PC-9 (cell line): ENCODE results near the gene WFIKKN1. TPM values are rescaled to one million over a fixed set of nuclear protein-coding genes. Genes with fewer than 3 reads are reported as not detected.

Experiments used
- BruUV-seq: library from RNA; stranded (reverse); fragments of 400-500 nt; replicated peaks from 2 replicates; lab custom pipeline; 2021; lab: Mats Ljungman, UMichigan
- CTCF ChIA-PET: fragments of 300-600 bp; sonication (Branson Sonifier 250); formaldehyde crosslinking; loops from one replicate; lab custom pipeline; 2022; ENCODE audit warnings: antibody characterized with exemption; lab: Charles Lee
- POLR2A ChIA-PET: fragments of 300-600 bp; sonication (Branson Sonifier 250); formaldehyde crosslinking; loops from one replicate; lab custom pipeline; 2022; ENCODE audit warnings: antibody characterized with exemption; ENCODE audit not compliant: unreplicated experiment; lab: Charles Lee
- DNase-seq, 2 experiments: peaks; one replicate each; pipeline versions ENCODE4 v3.0.0 to v3.0.0-alpha.2; 2015 to 2022; ENCODE audit warnings: mixed read lengths in 1 of 2
- H2AFZ ChIP-seq: fragments of 200-600 bp; sonication (generic); 2 replicates; pipeline ENCODE4 v1.8.1; 2017; ENCODE audit warnings: antibody characterized with exemption
- H3F3A ChIP-seq: fragments of 200-600 bp; sonication (generic); 2 replicates; pipeline ENCODE4 v1.8.1; 2017; ENCODE audit warnings: antibody characterized with exemption, mild to moderate bottlenecking, low read depth; ENCODE audit not compliant: insufficient read depth
- H3K27ac ChIP-seq: fragments of 200-600 bp; sonication (generic); 2 replicates; pipeline ENCODE4 v1.6.1; 2016; ENCODE audit warnings: mixed run types
- H3K27me3 ChIP-seq: fragments of 200-600 bp; sonication (generic); 2 replicates; pipeline ENCODE4 v1.6.1; 2016; ENCODE audit warnings: low read depth, mixed run types; ENCODE audit not compliant: insufficient read depth
- H3K36me3 ChIP-seq: fragments of 200-600 bp; sonication (generic); 2 replicates; pipeline ENCODE4 v1.6.1; 2016; ENCODE audit warnings: low read depth, mixed run types
- H3K4me1 ChIP-seq: fragments of 200-600 bp; sonication (generic); replicated peaks from 2 replicates; pipeline ENCODE4 v1.6.1; 2016; ENCODE audit warnings: mixed run types; ENCODE audit not compliant: insufficient read depth
- H3K4me2 ChIP-seq: fragments of 200-600 bp; sonication (generic); 2 replicates; pipeline ENCODE4 v1.6.1; 2017; ENCODE audit warnings: mixed run types
- H3K4me3 ChIP-seq: fragments of 200-600 bp; sonication (generic); 2 replicates; pipeline ENCODE4 v1.6.1; 2016; ENCODE audit warnings: mixed run types
- H3K79me2 ChIP-seq: fragments of 200-600 bp; sonication (generic); 2 replicates; pipeline ENCODE4 v1.6.1; 2017; ENCODE audit warnings: low read depth, mixed run types
- H3K9me2 ChIP-seq: fragments of 200-600 bp; sonication (generic); 2 replicates; pipeline ENCODE4 v1.8.1; 2017; ENCODE audit warnings: mild to moderate bottlenecking; ENCODE audit not compliant: insufficient read depth
- H3K9me3 ChIP-seq: fragments of 200-600 bp; sonication (generic); 2 replicates; pipeline ENCODE4 v1.8.1; 2016; ENCODE audit warnings: low read depth; ENCODE audit not compliant: insufficient read depth
- H4K20me1 ChIP-seq: fragments of 200-600 bp; sonication (generic); 2 replicates; pipeline ENCODE4 v1.8.1; 2017; ENCODE audit not compliant: insufficient read depth
- CTCF ChIP-seq: fragments of 200-600 bp; sonication (generic); conservative IDR thresholded peaks from 2 replicates; pipeline ENCODE4 v1.6.1; 2017; ENCODE audit warnings: mixed run types, antibody characterized with exemption, mild to moderate bottlenecking, moderate library complexity
- EZH2 ChIP-seq: fragments of 200-600 bp; sonication (generic); IDR thresholded peaks from 2 replicates; pipeline ENCODE4 v1.8.0; 2017; ENCODE audit warnings: antibody characterized with exemption, low read depth
- intact Hi-C: fragments of 100-400 bp; cut with micrococcal nuclease; formaldehyde crosslinking; loops from one replicate; pipeline ENCODE4 v1.10.0; 2022; ENCODE audit not compliant: unreplicated experiment
- total RNA-seq: library from RNA; stranded (reverse); gene quantifications from 2 replicates; pipeline ENCODE4 v1.2.3, GENCODE V29; 2021

The WFIKKN1 gene
- total RNA-seq, 1 experiment from 2014 or later, result 6.9 TPM

DNA sequence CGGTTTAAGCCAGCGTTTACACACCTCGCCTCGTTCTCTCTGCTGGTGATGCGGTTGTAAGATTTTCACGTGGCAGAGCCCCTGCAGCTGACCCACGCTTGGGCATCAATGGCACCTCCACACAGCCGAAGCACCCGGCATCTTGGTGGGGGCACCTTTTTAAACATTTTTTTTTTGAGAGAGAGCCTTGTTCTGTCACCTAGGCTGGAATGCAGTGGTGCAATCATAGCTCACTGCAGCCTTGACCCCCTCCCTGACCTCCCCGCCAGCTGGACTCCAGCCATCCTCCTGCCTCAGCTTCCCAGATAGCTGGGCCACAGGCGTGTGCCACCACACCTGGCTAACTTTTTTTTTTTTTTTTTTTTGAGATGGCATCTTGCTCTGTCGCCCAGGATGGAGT, 23.2 kb downstream of the WFIKKN1 start:
- intact Hi-C loops, result no loop called here
- H3K4me2 ChIP-seq, result no peak overlapping the region
- TF ChIP-seq CTCF (no peak), EZH2 (no peak)
- H3K4me3 ChIP-seq, result no peak overlapping the region
- no peaks in the 10 kb centered on the region for H3K36me3 ChIP-seq
- no peaks in the 10 kb centered on the region for H3K9me2 ChIP-seq
- ChIA-PET CTCF (no interaction called here), POLR2A (interaction anchor here (0.7 kb wide), 1 partner anchor 13 kb away, joined by 7 read pairs; no protein-coding TSS in a partner anchor)
- H4K20me1 ChIP-seq, result no peaks in the 10 kb centered on the region
- BruUV-seq, result no TSS peak
- no peaks in the 10 kb centered on the region for H3K27me3 ChIP-seq
- no peak for DNase-seq
- peaks cover 11% of the 10 kb centered on the region for H3K79me2 ChIP-seq
- no peaks in the 10 kb centered on the region for H3K9me3 ChIP-seq
- peaks cover 11% of the 10 kb centered on the region for H3K4me1 ChIP-seq
- H2AFZ ChIP-seq, result no peak overlapping the region
- no peak overlapping the region for H3K27ac ChIP-seq
- no peaks in the 10 kb centered on the region for H3F3A ChIP-seq

GRCh38 chr16:657487-657886, 26.7 kb downstream of the WFIKKN1 start:
- Histone ChIP-seq H3K4me3 (no peak overlapping the region), H3K9me2 (no peaks in the 10 kb centered on the region), H3F3A (peaks cover 7% of the 10 kb centered on the region), H3K4me2 (no peak overlapping the region), H3K4me1 (peaks cover 7% of the 10 kb centered on the region; the same call in 1 of the 2 replicates), H2AFZ (no peak overlapping the region), H4K20me1 (0 out of 2 replicates have a peak, but pooled peaks cover 4% of the 10 kb centered on the region), H3K79me2 (no peaks in the 10 kb centered on the region), H3K36me3 (no peaks in the 10 kb centered on the region), H3K27ac (no peak overlapping the region), H3K9me3 (no peaks in the 10 kb centered on the region), H3K27me3 (no peaks in the 10 kb centered on the region)
- no TSS peak for BruUV-seq
- DNase-seq, result no peak
- intact Hi-C loops, result no loop called here
- ChIA-PET CTCF (no interaction called here), POLR2A (interaction anchor here (0.6 kb wide), 1 partner anchor 428 kb away, joined by 4 read pairs; no protein-coding TSS in a partner anchor)
- TF ChIP-seq CTCF, result no peak
- TF ChIP-seq EZH2, result no peak

GRCh38 chr16:658679-659571, 28.1 kb downstream of the WFIKKN1 start:
- no peak overlapping the region for H2AFZ ChIP-seq
- ChIA-PET POLR2A (no interaction called here), CTCF (interaction anchor here (0.5 kb wide), 2 partner anchors 46 to 306 kb away, joined by 3 read pairs; partner anchors contain the start of gene AXIN1)
- intact Hi-C loops, result no loop called here
- H3K79me2 ChIP-seq, result no peaks in the 10 kb centered on the region
- TF ChIP-seq EZH2, result no peak
- H4K20me1 ChIP-seq, result 0 out of 2 replicates have a peak, but pooled peaks cover 4% of the 10 kb centered on the region
- no peak overlapping the region for H3K27ac ChIP-seq
- no peaks in the 10 kb centered on the region for H3K27me3 ChIP-seq
- peaks cover 7% of the 10 kb centered on the region for H3F3A ChIP-seq
- no peaks in the 10 kb centered on the region for H3K9me3 ChIP-seq
- H3K36me3 ChIP-seq, result no peaks in the 10 kb centered on the region
- no peak overlapping the region for H3K4me3 ChIP-seq
- H3K9me2 ChIP-seq, result no peaks in the 10 kb centered on the region
- H3K4me1 ChIP-seq, result peaks cover 7% of the 10 kb centered on the region; the same call in 1 of the 2 replicates
- BruUV-seq, result no TSS peak
- DNase-seq, result no peak
- no peak overlapping the region for H3K4me2 ChIP-seq
